ENCODE results near the gene PSME2.

Gene PSME2

GRCh38 chr14:24179294-24179960 lies 33.0 kb upstream of the PSME2 start:
- DNase-seq, result no peak

GRCh38 chr14:24178399-24179178 lies 32.2 kb upstream of the PSME2 start:
- no peak for DNase-seq

GRCh38 chr14:24177891-24178290 lies 31.5 kb upstream of the PSME2 start:
- DNase-seq, result no peak

GRCh38 chr14:24177041-24177825 lies 30.8 kb upstream of the PSME2 start:
- no peak for DNase-seq

GRCh38 chr14:24176599-24176998 lies 30.2 kb upstream of the PSME2 start:
- DNase-seq, result no peak

GRCh38 chr14:24172871-24173281 lies 26.5 kb upstream of the PSME2 start:
- DNase-seq, result no peak

GRCh38 chr14:24172261-24172860 lies 26.0 kb upstream of the PSME2 start:
- DNase-seq, result no peak

GRCh38 chr14:24171422-24172260 lies 25.2 kb upstream of the PSME2 start, which contains the start of gene REC8:
REC8 (plus strand) TSS chr14:24172080; CDS start chr14:24172553, 473 bp downstream.
- no peak for DNase-seq

GRCh38 chr14:24167469-24168114 lies 21.2 kb upstream of the PSME2 start:
- DNase-seq, result peak; percentile 3 to 32

- no peak for DNase-seq
Observed at GRCh38 chr14:24165785-24166184, 19.4 kb upstream of the PSME2 start.

GRCh38 chr14:24164518-24164991 lies 18.1 kb upstream of the PSME2 start:
- no peak for DNase-seq

GRCh38 chr14:24162093-24162492 lies 15.7 kb upstream of the PSME2 start:
- DNase-seq, result no peak

GRCh38 chr14:24160850-24161804 lies 14.7 kb upstream of the PSME2 start, which contains the start of gene IRF9:
IRF9 (plus strand) TSS chr14:24161265; CDS start chr14:24162145, 880 bp downstream.
- peak; percentile 96 to 97 for DNase-seq

GRCh38 chr14:24160499-24160849 lies 14.1 kb upstream of the PSME2 start:
- no peak for DNase-seq

GRCh38 chr14:24159777-24160498 lies 13.5 kb upstream of the PSME2 start:
- no peak for DNase-seq

GRCh38 chr14:24157331-24157730 lies 10.9 kb upstream of the PSME2 start:
- no peak for DNase-seq

GRCh38 chr14:24156840-24157239 lies 10.4 kb upstream of the PSME2 start:
- no peak for DNase-seq

- no peak for DNase-seq
Observed at GRCh38 chr14:24155100-24155499, 8.7 kb upstream of the PSME2 start.

GRCh38 chr14:24151404-24152080 lies 5.1 kb upstream of the PSME2 start:
- DNase-seq, result no peak

All from Kasumi-1 (cell line).